GM21360 (cell line): ENCODE data around the gene FMN1.

Source experiments
- ATAC-seq: cut with Tn5 transposase; IDR thresholded peaks from one replicate; pipeline ENCODE4 v1.9.1; 2021; ENCODE audit warnings: mild to moderate bottlenecking, moderate library complexity; ENCODE audit not compliant: unreplicated experiment

FMN1 gene

GRCh38 chr15:32716216-32716914 lies 478.1 kb downstream of the FMN1 start:
- ATAC-seq: no peak
